HG03342 (cell line): Measurements from ENCODE around the gene SLC38A8.

ENCODE experiments used
- ATAC-seq: cut with Tn5 transposase; IDR thresholded peaks from one replicate; pipeline ENCODE4 v1.9.1; 2021; ENCODE audit warnings: mild to moderate bottlenecking, moderate library complexity; ENCODE audit not compliant: unreplicated experiment

SLC38A8 gene

DNA sequence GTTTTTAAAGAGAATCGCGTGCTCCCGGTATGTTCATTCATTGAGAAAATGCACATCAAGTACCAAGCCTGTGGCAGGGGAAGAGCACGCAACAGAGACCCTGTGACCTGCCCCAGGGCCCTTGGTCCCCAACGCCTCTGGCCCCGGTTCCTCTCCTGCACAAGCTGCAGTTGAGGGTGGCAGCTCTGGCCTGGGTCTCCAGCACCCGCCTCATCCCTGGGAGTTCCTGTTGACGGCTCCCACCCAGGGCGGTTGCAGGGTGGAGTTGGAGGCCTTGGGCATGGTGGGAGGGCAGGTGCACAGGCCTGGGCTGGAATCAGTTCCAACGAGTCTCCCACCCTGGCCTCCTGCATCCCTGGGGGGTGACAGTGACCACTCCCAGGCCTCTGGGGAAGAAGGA is 69.5 kb downstream of the SLC38A8 start:
- ATAC-seq, result no peak

DNA sequence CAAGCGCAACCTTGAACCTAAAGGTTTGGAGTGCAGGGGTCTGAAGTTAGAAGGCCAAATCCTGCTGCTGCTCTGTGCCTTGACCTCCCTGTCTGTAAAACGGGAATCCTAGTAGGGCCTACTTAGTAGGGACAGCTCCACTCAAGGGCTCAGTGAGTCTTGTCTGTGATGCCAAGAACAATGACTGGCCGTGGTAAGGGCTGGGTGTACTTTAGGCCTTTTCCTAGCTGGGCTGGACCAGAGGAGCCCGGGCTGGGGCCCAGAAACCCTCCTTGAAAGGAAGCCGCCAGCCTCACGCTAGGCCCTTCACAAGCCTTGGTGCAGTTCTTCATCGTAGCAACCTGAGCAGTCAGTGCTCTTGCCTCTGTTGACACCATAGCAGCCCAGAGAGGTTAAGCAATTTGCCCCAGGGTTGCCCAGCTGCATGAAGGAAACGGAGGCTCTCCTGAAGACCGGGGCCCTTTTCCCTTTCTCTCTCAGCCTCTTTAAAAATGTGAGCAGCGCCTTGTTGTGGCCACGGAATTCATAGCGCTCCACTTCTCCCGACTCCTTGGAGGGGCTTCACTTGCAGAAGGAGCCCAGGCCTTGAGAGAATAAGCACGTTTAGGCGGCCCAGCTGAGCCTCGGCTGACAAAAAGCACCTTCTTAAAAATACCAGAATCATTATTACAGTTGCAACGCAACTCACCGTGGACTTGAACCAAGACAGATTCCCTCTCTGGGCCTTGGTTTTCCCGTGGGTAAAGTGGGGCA is 70.2 kb downstream of the SLC38A8 start:
- no peak for ATAC-seq

DNA sequence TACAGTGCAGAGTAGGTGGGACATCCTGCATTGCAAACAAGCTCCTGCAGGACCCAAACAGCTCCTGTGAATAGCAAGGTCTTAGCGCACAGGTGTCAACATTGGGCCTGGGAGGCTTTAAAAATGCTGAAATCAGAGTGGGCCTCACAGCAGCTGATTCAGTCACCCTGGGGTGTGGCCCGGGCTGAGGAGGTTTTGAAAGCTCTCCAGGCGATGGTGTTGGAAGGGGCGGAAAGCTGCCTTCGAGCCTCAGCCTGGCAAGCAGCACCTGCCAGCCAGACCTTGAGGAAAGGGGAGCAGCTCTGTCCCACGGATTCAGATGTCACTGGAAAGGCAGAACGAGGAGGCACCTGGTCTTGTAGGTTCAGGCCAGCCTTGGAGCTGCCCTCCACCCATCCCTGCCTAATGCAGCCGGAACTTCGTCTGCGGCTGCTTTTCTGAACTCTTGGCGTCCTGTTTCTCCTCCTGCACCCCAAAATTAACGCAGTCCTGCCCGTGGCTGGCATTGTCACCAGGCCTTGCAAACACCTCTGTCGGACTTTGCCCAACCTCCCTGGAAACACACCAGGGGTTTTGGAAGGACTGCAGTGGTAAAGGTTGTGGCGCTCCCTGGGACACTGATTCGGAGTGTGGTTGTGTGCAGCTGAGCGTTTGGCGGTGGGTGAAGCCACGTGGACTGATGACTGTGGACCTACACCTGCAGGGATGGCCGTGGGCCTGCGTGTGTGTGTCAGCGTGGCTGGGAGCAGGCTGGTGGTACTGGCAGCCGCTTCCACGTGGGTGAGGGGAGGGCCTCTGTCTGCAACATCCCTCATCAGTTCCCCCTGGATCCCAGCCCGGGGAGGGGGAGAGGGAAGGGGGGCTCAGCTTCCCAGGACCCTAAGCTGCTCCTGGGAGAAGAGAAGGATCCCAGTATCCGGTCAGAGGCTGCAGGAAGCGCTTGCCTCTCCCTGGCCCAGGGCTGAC is 71.1 kb downstream of the SLC38A8 start:
- ATAC-seq, result no peak

DNA sequence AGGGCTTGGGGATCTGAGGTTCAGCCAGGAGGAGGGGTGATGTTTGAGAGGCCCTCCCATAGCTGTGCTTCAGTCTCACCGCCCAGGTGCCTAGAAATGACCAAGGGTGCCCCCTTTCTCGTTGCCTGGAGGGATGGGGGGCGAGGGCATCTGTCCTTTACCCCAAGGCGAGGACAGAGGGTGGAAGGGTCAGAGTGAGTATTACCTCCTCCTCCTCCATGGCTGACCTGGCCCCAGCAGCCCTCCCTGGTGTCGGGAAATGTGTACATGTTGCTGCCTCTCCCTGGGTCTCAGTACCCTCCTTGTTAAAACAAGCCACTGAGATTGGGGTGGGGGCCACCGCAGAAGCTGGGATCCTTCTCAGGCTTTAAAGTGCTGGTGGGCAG is 72.2 kb downstream of the SLC38A8 start:
- ATAC-seq, result no peak

DNA sequence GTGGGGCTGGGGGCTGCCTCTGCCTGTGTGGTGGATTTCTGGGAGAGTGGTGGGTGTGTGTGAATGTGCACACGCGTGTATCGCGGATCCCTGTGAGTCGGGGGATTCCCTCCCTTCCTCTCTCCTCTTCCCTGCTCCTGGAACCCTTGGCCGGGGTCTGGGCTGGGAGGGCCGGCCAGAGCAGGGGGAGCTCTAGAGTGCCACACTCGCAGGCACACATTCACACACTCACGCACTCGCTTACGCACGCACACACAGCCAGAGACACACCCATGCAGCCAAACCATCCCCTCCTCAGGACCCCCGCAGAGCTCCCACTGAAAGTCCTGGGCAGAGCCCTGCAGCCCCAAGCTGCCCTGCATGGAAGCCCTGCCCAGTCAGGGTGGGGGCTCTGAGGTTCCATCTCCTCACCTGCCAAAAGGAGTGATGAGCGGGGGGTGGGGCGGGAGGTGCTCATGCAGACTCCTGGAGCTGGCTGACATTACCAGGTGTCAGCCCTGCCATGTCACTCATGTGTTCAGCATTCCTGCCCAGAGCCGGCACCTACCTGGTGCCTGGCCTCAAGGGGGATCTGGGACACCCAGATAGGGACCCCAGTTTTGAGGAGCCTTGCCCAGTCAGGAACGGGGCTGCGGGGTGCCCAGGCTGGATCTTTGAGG is 72.7 kb downstream of the SLC38A8 start:
- ATAC-seq, result no peak

DNA sequence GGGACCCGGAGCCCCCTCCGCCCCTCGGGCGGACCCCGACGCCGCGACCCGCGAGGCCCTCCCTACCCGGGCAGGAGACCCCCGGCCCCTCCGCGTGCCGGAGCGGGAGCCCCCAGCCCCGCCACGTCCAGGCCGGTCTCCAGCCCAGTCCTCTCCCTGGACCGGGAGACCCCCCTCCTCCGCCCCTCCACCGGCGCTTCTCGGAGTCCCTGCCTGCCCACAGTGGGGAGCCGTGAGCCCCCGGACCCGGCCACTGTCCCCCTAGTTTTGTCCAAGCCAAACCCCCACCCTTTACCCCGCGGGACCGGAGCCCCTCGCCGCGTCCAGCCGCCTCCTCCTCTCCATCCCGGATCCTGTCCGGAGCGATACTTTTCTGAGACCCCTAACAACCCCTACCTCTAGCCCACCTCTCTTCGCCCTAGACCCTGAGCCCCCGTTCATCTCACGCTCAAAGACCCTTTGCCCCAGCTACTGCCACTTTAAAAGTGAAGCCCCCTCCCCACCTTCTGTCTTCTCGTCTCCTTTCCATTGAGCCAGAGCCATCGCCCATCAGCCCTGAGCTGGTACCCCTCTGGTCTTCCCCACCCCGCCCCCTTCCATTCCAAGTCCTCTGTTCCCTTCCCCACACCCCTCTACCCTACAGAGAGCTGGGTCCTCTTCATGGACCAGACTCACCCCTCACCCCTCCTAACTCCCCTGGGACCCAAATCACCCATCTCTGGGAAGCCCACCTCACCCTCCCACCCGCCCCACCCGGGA is 73.5 kb downstream of the SLC38A8 start:
- ATAC-seq, result no peak

DNA sequence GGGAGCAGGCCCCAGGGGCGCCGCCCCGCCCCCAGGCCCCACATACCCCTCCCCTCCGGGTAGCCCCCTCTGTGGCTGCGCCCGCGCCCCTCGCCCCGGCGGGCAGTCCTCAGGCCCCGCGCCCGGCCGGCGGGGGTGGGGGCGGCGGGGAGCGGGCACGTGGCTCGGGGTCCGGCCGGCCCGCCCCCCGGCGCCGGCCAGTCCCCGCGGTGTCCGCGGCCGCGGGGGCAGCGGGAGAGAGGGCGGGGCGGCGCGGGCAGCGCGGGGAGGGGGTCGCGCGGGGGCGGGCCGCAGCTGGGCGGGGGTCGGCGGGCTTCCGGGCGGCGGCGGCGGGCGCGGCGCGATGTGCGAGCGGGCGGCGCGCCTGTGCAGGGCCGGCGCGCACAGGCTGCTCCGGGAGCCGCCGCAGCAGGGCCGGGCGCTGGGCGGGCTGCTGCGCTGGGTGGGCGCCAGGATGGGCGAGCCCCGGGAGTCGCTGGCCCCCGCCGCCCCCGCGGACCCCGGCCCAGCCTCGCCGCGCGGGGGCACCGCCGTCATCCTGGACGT is 74.2 kb downstream of the SLC38A8 start:
- ATAC-seq, result no peak

DNA sequence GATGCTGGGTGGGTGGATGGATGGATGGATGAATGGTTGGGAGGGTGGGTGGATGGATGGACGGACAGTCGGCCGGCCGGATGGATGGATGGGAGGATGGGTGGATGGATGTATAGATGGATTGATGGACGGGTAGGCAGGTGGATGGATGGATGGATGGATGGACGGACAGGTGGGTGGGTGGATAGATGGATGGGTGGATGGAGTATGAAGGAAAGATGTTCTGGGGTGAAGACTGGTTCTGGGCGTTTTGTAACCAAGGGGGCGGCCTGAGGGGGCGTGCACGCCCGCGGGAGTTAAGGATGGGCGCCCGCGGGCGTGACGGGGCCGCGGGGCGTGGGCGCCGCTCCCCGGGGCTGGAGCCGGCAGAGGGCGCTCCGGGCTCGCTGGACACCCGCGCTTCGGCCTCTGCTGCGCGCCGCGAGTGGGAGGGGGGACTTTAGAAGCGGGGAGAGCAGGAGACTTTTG is 74.7 kb downstream of the SLC38A8 start, which contains the start of gene NECAB2:
TSS of gene NECAB2 (plus strand) at position 407 of the 468 bp plus-strand sequence. CDS start 405 bp downstream, outside the sequence.
- no peak for ATAC-seq

DNA sequence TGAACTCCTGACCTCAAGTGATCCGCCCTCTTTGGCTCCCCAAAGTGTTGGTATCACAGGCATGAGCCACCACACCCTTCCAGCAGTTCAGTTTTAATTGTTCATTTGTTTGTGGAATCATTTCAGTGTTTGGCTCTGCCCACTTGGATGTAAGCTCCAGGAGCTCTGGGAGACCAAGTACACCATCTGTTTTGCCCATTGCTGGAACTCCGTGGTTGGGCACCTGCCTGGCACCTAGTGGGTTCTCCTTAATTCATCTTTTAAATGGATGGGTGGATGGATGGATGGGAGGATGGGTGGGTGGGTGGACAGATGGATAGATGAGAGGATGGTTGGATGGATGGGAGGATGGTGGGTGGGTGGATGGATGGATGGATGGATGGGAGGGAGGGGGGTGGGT is 75.5 kb downstream of the SLC38A8 start:
- no peak for ATAC-seq

DNA sequence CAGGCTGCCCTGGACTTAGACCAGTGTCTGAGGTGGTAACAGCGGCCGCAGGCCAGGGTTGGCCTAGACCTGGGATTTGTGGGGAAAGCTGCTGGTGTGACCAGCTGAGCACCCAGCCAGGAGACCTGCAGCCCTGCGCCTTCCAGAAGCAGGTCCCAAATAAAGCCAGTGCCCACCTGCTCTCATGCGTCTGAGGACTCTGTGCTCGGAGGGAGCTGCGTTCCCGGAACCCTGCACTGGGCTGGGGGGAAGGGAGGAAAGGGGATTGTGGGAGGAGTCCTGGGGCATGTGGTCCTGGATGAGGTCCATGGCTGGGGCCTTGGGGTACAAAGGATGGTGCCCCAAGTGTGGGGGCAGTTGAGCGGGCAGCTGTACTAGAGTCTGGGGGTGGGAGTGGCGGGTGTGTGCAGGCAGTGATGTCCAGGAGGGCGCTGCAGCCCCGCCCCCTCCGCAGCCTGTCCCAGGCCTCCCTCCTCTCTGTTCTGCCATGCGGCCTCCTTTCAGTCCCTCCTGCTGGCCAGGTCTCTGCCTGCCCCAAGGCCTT is 76.4 kb downstream of the SLC38A8 start:
- ATAC-seq, result no peak

DNA sequence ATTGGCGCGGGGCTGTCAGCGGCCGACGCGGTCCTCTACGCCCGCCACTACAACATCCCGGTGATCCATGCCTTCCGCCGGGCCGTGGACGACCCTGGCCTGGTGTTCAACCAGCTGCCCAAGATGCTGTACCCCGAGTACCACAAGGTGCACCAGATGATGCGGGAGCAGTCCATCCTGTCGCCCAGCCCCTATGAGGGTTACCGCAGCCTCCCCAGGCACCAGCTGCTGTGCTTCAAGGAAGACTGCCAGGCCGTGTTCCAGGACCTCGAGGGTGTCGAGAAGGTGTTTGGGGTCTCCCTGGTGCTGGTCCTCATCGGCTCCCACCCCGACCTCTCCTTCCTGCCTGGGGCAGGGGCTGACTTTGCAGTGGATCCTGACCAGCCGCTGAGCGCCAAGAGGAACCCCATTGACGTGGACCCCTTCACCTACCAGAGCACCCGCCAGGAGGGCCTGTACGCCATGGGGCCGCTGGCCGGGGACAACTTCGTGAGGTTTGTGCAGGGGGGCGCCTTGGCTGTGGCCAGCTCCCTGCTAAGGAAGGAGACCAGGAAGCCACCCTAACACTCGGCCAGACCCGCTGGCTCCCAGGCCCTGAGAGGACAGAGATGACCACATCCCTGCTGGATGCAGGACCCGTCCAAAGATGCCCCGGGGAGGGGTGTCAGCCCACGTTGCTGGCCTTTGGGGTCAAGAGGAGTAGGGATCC is 77.0 kb downstream of the SLC38A8 start:
- no peak for ATAC-seq

DNA sequence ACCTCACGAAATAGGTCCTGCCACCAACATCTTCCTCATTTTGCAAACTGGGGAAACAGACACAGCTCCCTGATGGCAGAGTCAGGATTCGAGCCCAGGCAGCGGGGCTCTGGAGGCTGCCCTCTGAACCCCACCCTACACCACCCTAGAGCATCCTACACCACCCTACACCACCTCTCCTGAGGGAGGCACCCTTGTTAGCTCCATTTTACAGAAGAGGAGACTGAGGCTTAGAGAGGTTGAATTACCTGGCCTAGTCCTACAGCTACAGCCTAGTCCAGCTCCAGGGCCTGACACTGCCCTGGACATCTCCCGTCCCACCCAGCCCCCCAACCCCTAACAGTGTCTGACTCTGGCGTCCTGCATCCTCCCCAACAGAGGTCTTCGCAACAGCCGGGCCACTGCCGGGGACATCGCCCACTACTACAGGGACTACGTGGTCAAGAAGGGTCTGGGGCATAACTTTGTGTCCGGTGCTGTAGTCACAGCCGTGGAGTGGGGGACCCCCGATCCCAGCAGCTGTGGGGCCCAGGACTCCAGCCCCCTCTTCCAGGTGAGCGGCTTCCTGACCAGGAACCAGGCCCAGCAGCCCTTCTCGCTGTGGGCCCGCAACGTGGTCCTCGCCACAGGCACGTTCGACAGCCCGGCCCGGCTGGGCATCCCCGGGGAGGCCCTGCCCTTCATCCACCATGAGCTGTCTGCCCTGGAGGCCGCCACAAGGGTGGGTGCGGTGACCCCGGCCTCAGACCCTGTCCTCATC is 77.7 kb downstream of the SLC38A8 start:
- ATAC-seq, result no peak

DNA sequence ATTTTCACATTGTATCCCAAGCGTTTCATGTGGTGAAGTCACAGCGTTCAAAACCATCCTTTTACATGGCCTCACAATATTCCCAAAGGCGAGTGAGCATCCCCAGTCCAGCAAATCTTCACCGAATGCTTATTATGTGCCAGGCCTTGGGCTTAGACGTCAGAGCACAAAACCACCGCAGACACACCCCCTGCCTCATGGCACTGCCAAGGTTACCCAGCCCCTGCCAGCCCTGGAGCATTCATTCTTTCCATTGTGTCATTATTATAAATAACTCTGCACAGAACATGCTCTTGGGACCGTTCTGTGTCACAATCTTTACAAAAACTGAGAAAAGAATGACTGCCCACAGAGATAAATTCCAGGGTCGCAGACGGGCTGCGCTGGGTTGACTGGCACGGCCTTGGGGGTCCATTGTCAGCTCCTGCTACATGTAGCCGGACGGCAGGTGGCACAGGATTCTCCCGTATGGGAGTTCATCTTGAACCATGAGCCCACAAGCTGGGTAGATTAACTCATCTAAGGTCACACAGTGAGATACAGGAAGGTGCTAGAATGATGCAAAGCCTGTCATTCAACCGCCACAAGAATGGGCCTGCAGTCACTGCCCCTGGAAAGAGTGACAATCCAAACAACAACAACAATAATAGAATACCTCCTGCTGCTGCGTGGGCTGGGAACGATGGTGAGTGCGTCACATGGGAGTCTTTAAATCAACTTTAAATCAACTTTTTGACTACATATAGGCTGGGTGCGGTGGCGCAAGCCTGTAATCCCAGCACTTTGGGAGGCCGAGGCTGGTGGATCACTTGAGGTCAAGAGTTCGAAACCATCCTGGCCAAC is 79.1 kb downstream of the SLC38A8 start:
- no peak for ATAC-seq

DNA sequence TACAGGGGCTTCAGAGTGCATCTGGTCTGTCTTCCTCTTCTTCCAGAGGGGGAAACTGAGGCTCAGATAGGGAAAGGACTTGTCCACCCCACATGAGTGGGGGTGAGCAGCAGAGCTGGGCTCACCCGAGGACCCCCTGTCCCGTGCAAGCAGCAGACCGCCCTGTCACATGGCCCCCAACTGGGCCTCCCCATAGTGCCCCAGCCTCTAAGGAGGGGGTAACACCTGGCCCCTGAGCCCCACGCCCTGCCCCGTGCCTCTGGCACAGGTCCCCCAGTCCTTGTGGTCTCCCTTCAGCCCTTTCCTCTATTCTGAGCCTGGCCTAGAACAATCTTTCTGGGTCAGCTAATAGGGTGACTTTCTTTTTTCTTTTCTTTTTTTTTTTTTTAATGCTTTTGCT is 81.0 kb downstream of the SLC38A8 start:
- ATAC-seq, result no peak

DNA sequence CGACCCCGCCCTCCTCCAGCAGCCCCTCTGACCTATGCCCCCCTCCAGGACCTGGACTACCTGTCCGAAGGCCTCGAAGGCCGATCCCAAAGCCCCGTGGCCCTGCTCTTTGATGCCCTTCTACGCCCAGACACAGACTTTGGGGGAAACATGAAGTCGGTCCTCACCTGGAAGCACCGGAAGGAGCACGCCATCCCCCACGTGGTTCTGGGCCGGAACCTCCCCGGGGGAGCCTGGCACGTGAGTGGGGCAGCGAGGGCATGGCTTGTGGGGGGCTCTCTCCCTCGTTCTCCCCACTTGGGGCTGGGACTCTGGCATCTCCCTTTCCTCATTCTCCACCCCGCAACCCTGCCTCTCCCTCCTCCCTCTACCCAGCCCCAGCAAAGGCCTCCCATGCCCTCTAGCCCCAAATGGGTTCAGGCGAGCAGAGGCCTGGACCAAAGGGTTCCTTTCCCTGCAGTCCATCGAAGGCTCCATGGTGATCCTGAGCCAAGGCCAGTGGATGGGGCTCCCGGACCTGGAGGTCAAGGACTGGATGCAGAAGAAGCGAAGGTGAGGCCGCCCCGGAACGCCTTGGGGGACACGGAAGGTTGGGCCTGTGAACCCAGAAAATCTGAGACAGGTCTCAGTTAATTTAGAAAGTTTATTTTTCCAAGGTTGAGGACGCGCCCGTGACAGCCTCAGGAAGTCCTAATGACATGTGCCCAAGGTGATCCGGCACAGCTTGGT is 81.9 kb downstream of the SLC38A8 start:
- no peak for ATAC-seq
